HEK293 (cell line): Measurements from ENCODE around the gene TNFAIP2.

Experiments
- CTCF ChIA-PET: fragments of 350-600 bp; formaldehyde crosslinking; extraction: SDS; loops from one replicate; lab custom pipeline; 2021; ENCODE audit warnings: antibody characterized with exemption; lab: Yijun Ruan, JAX
- POLR2A ChIA-PET: fragments of 300-600 bp; formaldehyde crosslinking; extraction: SDS; loops from one replicate; lab custom pipeline; 2020; ENCODE audit warnings: antibody characterized with exemption, inconsistent platforms; lab: Yijun Ruan, JAX
- H3K27ac ChIP-seq: fragments of 200-500 bp; sonication (Bioruptor generic); 2 replicates; pipeline ENCODE4 v1.5.1; 2014; ENCODE audit warnings: low read depth, low read length, control low read depth, inconsistent platforms; ENCODE audit errors: extremely low read depth
- H3K36me3 ChIP-seq, 2 experiments: fragments of 200-500 bp in 1 of 2; sonication (Bioruptor generic) in 1 of 2; 1 replicate in 1 of 2; 2 replicates in 1 of 2; pipeline ENCODE4 v1.5.1; 2014 to 2017; ENCODE audit warnings: inconsistent platforms in 2 of 2, low read length in 2 of 2; ENCODE audit not compliant: control insufficient read depth in 2 of 2, insufficient read depth in 1 of 2
- H3K4me1 ChIP-seq: fragments of 200-500 bp; sonication (Bioruptor generic); 2 replicates; pipeline ENCODE4 v1.5.1; 2014; ENCODE audit warnings: mild to moderate bottlenecking, low read length, inconsistent platforms; ENCODE audit not compliant: control insufficient read depth, insufficient read depth
- H3K4me3 ChIP-seq: 2 replicates; pipeline ENCODE4 v1.5.1; 2011; ENCODE audit warnings: low read depth, mild to moderate bottlenecking, control low read depth, low read length, moderate library complexity
- H3K9me3 ChIP-seq: fragments of 200-500 bp; sonication (Bioruptor generic); 2 replicates; pipeline ENCODE4 v1.5.1; 2014; ENCODE audit warnings: low read depth, low read length, inconsistent platforms; ENCODE audit not compliant: control insufficient read depth, insufficient read depth
- EGR2 ChIP-seq: fragments of 450-650 bp; formaldehyde crosslinking; IDR thresholded peaks from 2 replicates; pipeline ENCODE4 v1.5.1; 2016; ENCODE audit warnings: low read depth, missing biosample characterization, missing genetic modification characterization
- GLIS1 ChIP-seq: fragments of 450-650 bp; formaldehyde crosslinking; IDR thresholded peaks from 2 replicates; pipeline ENCODE4 v1.5.1; 2016; ENCODE audit warnings: missing biosample characterization, missing genetic modification characterization
- KLF16 ChIP-seq: fragments of 450-650 bp; formaldehyde crosslinking; IDR thresholded peaks from 2 replicates; pipeline ENCODE4 v1.5.1; 2017; ENCODE audit warnings: missing biosample characterization, missing genetic modification characterization
- SP3 ChIP-seq: fragments of 450-650 bp; formaldehyde crosslinking; IDR thresholded peaks from 2 replicates; pipeline ENCODE4 v1.5.1; 2016; ENCODE audit warnings: missing biosample characterization, missing genetic modification characterization
- ZBTB17 ChIP-seq: fragments of 450-650 bp; formaldehyde crosslinking; IDR thresholded peaks from 2 replicates; pipeline ENCODE4 v1.5.1; 2016; ENCODE audit warnings: missing biosample characterization, missing genetic modification characterization
- ZFHX2 ChIP-seq: fragments of 450-650 bp; formaldehyde crosslinking; conservative IDR thresholded peaks from 2 replicates; pipeline ENCODE4 v1.5.1; 2016; ENCODE audit warnings: missing biosample characterization, missing genetic modification characterization
- ZIC2 ChIP-seq: fragments of 450-650 bp; formaldehyde crosslinking; IDR thresholded peaks from 2 replicates; pipeline ENCODE4 v1.5.1; 2016; ENCODE audit warnings: missing biosample characterization, missing genetic modification characterization
- ZNF16 ChIP-seq: fragments of 450-650 bp; formaldehyde crosslinking; IDR thresholded peaks from 2 replicates; pipeline ENCODE4 v1.5.1; 2016; ENCODE audit warnings: low read depth, missing biosample characterization, missing genetic modification characterization
- ZNF423 ChIP-seq: fragments of 450-650 bp; formaldehyde crosslinking; IDR thresholded peaks from 2 replicates; pipeline ENCODE4 v1.5.1; 2016; ENCODE audit warnings: missing biosample characterization, missing genetic modification characterization
- ZNF426 ChIP-seq: fragments of 450-650 bp; formaldehyde crosslinking; IDR thresholded peaks from 2 replicates; pipeline ENCODE4 v1.5.1; 2017; ENCODE audit warnings: missing biosample characterization, missing genetic modification characterization, mild to moderate bottlenecking, inconsistent platforms, moderate library complexity
- ZNF585B ChIP-seq: fragments of 450-650 bp; formaldehyde crosslinking; IDR thresholded peaks from 2 replicates; pipeline ENCODE4 v1.5.1; 2016; ENCODE audit warnings: missing biosample characterization, missing genetic modification characterization
- ZNF677 ChIP-seq: fragments of 450-650 bp; IDR thresholded peaks from 2 replicates; pipeline ENCODE4 v1.5.0; 2018; ENCODE audit warnings: missing biosample characterization, mild to moderate bottlenecking, missing genetic modification characterization, moderate library complexity
- TF ChIP-seq, protein P1 (sequence below): fragments of 450-650 bp; formaldehyde crosslinking; optimal IDR thresholded peaks from 2 replicates; pipeline ENCODE3; 2016; ENCODE audit warnings: missing biosample characterization, mild to moderate bottlenecking, missing genetic modification characterization

TNFAIP2 gene

GRCh38 chr14:103131580-103131979, 8.3 kb downstream of the TNFAIP2 start:
- H3K4me3 ChIP-seq = no peak overlapping the region
- TF ChIP-seq ZNF423 (0 out of 2 replicates have a peak, but pooled peaks have one; percentile 32), ZNF677 (no peak), ZIC2 (tag by site-specific recombination) (peak; percentile 32; the same call in 1 of the 2 replicates), GLIS1 (tag by site-specific recombination) (peak; percentile 71), ZNF16 (tag by site-specific recombination) (0 out of 2 replicates have a peak, but pooled peaks have one; percentile 90), ZNF585B (tag by site-specific recombination) (no peak)
- no peaks in the 10 kb centered on the region for H3K9me3 ChIP-seq
- ChIA-PET CTCF (interaction anchor here (1.1 to 3.2 kb wide), 4 partner anchors 9 to 437 kb away, joined by 3 to 19 read pairs (median 10); no protein-coding TSS in a partner anchor), POLR2A (no interaction called here)
- peaks cover 0 to 27% of the 10 kb centered on the region in 2 experiments; a peak in 1 of 3 replicates for H3K36me3 ChIP-seq
- peaks cover 8% of the 10 kb centered on the region; the same call in 1 of the 2 replicates for H3K4me1 ChIP-seq
- H3K27ac ChIP-seq = no peak overlapping the region; the same call in 1 of the 2 replicates

DNA sequence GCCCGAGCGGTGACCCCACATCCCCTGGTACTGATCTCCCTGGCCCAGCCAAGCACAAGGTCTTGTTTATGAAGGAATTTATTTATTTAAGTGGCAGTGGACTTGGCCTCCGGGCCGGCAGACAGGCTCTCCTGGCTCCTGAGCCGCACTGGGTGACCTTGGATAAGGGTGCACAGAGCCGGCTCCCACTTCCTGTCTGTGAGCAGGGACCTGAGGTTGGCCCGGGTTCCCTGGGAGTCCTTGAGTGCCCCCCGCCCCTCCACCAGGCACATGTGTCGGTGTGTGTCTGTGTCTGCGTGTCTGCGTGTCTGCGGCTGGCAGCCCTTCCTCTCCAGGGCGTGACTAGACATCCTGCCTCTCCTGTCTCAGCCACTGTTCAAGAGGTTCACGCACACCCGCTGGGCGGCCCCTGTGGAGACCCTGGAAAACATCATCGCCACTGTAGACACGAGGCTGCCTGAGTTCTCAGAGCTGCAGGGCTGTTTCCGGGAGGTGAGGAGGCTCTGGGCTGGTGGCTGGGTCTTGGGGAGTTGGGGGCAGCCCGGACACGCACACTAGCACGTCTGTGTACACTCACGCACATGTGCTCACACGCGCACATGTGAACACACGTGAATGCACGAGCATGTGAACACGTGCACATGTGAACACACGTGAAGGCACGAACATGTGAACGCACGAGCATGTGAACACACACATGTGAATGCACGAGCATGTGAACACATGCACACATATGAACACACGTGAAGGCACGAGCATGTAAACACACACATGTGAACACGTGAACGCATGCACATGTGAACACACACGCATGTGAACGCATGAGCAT, 9.3 kb downstream of the TNFAIP2 start:
- Histone ChIP-seq H3K27ac (no peak overlapping the region), H3K4me1 (peaks cover 8% of the 10 kb centered on the region; the same call in 1 of the 2 replicates)
- TF ChIP-seq, protein P1, sequence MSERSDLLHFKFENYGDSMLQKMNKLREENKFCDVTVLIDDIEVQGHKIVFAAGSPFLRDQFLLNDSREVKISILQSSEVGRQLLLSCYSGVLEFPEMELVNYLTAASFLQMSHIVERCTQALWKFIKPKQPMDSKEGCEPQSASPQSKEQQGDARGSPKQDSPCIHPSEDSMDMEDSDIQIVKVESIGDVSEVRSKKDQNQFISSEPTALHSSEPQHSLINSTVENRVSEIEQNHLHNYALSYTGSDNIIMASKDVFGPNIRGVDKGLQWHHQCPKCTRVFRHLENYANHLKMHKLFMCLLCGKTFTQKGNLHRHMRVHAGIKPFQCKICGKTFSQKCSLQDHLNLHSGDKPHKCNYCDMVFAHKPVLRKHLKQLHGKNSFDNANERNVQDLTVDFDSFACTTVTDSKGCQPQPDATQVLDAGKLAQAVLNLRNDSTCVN = peak; percentile 20
- TF ChIP-seq ZIC2 (tag by site-specific recombination) (peak; percentile 88), ZNF426 (tag by site-specific recombination) (no peak), ZBTB17 (peak; percentile 36; the same call in 1 of the 2 replicates)
- TF ChIP-seq, all 188 proteins: peak for 3
- H3K36me3 ChIP-seq = peaks cover 0 to 27% of the 10 kb centered on the region in 2 experiments; a peak in 1 of 3 replicates
- H3K9me3 ChIP-seq = no peaks in the 10 kb centered on the region
- ChIA-PET POLR2A (interaction anchor here (0.5 kb wide), 1 partner anchor 128 kb away, joined by 3 read pairs; no protein-coding TSS in a partner anchor), CTCF (no interaction called here)
- no peak overlapping the region for H3K4me3 ChIP-seq

DNA sequence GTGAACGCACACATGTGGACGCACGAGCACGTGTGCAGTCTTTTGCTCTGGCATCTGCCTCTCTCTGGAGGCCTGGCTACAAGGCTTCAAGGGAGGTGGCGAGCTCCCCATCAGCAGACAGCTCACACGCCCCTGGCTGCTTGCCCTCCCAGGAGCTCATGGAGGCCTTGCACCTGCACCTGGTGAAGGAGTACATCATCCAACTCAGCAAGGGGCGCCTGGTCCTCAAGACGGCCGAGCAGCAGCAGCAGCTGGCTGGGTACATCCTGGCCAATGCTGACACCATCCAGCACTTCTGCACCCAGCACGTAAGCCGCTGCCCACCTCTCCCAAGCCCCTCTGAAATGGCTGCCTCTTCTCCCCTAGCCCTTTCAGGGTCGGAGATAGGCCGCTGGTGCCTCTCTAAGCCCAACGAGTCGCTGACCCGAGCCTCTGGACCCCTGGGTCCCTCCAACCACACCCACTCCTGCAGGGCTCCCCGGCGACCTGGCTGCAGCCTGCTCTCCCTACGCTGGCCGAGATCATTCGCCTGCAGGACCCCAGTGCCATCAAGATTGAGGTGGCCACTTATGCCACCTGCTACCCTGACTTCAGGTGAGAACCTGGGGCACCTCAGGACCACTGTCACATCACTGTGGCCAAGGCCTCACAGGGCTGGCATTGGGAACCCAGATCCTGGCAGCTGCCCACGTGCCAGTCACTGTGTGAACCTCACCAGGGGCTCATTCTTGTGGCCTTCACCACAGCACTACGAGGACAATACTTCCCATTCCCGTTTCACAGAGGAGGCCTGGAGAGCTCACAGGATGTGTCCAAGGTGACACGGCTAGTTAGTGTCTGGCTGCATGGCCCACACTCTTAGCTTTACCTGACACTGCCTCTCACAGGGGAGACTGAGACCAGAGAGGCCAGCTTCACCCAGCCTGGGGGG, 10.2 kb downstream of the TNFAIP2 start:
- H3K27ac ChIP-seq = no peak overlapping the region
- TF ChIP-seq KLF16 = no peak
- TF ChIP-seq GLIS1 (tag by site-specific recombination) = peak; percentile 95
- TF ChIP-seq, protein P1 = peak; percentile 1
- TF ChIP-seq, all 188 proteins: peak for 2
- Histone ChIP-seq H3K4me3 (no peak overlapping the region), H3K9me3 (no peaks in the 10 kb centered on the region), H3K36me3 (peaks cover 0 to 24% of the 10 kb centered on the region in 2 experiments; a peak in 1 of 3 replicates), H3K4me1 (peaks cover 8% of the 10 kb centered on the region; the same call in 1 of the 2 replicates)
- CTCF ChIA-PET = interaction anchor here (0.6 to 1.6 kb wide), 2 partner anchors 28 to 163 kb away, joined by 5 to 6 read pairs; no protein-coding TSS in a partner anchor
- POLR2A ChIA-PET = interaction anchor here (0.5 kb wide), 1 partner anchor 128 kb away, joined by 3 read pairs; no protein-coding TSS in a partner anchor

DNA sequence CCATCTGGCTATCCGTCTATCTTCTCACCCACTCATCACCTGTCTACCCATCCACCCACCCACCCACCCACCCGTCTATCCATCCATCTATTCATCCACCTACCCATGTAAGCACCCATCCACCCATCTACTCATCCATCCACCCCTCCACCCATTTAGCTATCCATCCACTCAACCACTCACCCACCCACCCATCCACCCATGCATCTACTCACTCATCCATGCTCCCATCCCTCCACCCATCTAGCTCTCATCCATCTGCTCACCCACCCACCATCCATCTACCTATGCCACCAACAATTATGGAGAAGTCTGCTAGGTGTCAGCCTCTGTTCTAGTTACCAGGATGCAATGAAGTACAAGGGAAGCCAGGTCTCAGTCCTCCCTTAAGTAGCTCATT, 11.1 kb downstream of the TNFAIP2 start:
- peak; percentile 99 for TF ChIP-seq EGR2
- TF ChIP-seq ZFHX2 (tag by site-specific recombination) = peak; percentile 98
- no peak for TF ChIP-seq SP3 (tag by site-specific recombination)
- Histone ChIP-seq H3K36me3 (peaks cover 0 to 24% of the 10 kb centered on the region in 2 experiments; a peak in 1 of 3 replicates), H3K4me3 (no peak overlapping the region), H3K9me3 (no peaks in the 10 kb centered on the region), H3K4me1 (peaks cover 8% of the 10 kb centered on the region; the same call in 1 of the 2 replicates), H3K27ac (no peak overlapping the region)
- ChIA-PET POLR2A (no interaction called here), CTCF (interaction anchor here (1.6 kb wide), 1 partner anchor 29 kb away, joined by 6 read pairs; no protein-coding TSS in a partner anchor)
